ENCODE results near the gene DNAL4.

DNA sequence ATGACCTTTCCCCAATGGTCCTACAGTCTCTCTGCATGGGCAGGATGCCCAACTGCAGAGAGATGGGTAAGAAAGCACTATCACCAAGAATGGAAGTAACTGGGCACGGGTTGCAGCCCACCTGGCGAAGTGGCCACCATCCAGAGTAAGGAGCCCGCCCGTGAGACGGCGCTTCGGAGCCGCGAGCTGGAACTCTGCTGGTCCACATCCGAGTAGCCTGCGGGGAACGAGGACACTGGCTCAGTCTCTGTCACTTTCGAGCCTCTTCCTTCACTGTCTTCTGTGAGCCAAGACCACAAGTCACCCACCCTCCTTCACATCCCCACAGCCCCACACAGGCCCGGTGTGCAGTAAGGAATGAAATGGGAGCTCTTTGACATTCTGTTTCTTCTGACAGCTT, 43.8 kb downstream of the DNAL4 start:
- no peak for TF ChIP-seq CTCF (IDR thresholded peaks at IDR 0.05; ENCODE audit: low read depth, low read length)
- no peak for TF ChIP-seq EZH2phosphoT487 (IDR thresholded peaks at IDR 0.05; ENCODE audit: low read depth)

Measured in OCI-LY3 (cell line).